Measurements from ENCODE around the gene CISD3. TPM values are rescaled to one million over a fixed set of nuclear protein-coding genes. Genes with fewer than 3 reads are reported as not detected.

The CISD3 gene
- total RNA-seq, 1 donor from 2014 or later: 5.6 TPM

DNA sequence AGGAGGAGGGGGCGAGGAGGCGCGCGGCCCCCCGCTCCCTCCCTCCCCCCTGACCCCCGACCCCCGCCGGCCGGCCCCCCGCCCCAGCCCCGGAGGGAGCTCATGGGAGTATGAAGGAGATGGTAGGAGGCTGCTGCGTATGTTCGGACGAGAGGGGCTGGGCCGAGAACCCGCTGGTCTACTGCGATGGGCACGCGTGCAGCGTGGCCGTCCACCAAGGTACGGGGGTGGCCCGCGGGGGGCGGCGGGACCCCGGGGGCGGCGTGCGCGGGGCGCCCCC lies 24.7 kb upstream of the CISD3 start:
- TF ChIP-seq, protein P1, sequence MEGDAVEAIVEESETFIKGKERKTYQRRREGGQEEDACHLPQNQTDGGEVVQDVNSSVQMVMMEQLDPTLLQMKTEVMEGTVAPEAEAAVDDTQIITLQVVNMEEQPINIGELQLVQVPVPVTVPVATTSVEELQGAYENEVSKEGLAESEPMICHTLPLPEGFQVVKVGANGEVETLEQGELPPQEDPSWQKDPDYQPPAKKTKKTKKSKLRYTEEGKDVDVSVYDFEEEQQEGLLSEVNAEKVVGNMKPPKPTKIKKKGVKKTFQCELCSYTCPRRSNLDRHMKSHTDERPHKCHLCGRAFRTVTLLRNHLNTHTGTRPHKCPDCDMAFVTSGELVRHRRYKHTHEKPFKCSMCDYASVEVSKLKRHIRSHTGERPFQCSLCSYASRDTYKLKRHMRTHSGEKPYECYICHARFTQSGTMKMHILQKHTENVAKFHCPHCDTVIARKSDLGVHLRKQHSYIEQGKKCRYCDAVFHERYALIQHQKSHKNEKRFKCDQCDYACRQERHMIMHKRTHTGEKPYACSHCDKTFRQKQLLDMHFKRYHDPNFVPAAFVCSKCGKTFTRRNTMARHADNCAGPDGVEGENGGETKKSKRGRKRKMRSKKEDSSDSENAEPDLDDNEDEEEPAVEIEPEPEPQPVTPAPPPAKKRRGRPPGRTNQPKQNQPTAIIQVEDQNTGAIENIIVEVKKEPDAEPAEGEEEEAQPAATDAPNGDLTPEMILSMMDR (IDR thresholded peaks at IDR 0.05; ENCODE audit: unreplicated experiment): no peak
- no peaks in the 10 kb centered on the region for H3K27me3 Mint-ChIP-seq (ENCODE audit: low read depth)
- no peaks in the 10 kb centered on the region for H3K9me3 Mint-ChIP-seq
- peaks cover 8% of the 10 kb centered on the region for H3K36me3 Mint-ChIP-seq
- H3K4me3 Mint-ChIP-seq: peak overlapping the region; percentile 92
- DNase-seq (ENCODE audit: low spot score in 2 of 2, unreplicated experiment in 2 of 2): no peak
- H3K27ac Mint-ChIP-seq: no peak overlapping the region
- peaks cover 43% of the 10 kb centered on the region for H3K4me1 Mint-ChIP-seq

DNA sequence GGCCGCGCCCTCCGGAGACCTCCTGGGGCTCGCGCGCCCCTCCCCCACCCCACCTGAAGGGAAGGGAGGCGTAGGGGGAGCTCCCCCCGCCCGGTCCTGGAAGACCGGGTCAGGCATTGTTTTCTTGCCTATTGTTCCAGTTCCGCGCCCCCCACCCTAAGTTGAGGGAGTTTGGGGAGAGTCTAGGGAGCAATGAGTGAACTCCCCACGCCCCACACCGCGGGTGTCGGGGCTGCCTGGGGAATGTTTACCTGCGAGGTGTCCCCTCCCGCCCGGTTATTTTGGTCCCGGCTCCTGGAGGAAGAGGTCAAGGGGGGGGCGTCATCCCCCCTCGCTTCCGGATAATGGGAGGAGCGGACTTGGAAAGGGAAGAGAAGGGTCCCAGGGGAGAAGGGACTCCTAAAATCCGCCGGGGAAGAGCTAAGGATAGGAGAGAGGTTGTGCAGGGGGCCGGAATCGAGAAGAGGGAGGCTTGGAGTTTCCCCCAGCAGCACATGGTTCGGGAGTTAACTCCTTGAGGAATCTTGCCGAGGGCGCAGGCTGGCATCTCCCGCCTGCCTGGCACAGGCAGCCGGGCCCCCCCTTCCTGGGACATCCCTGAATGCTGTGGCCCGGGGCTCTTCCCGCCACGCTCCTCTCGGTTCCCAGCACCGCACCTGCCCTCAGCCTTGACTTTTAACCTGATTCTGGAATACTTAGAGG lies 24.2 kb upstream of the CISD3 start:
- TF ChIP-seq, protein P1 (IDR thresholded peaks at IDR 0.05; ENCODE audit: unreplicated experiment): no peak
- peak overlapping the region; percentile 93 for H3K27ac Mint-ChIP-seq
- H3K4me3 Mint-ChIP-seq: peak overlapping the region; percentile 92
- no peak for DNase-seq (ENCODE audit: low spot score in 2 of 2, unreplicated experiment in 2 of 2)
- peaks cover 43% of the 10 kb centered on the region for H3K4me1 Mint-ChIP-seq
- H3K9me3 Mint-ChIP-seq: no peaks in the 10 kb centered on the region
- peaks cover 9% of the 10 kb centered on the region for H3K36me3 Mint-ChIP-seq
- no peaks in the 10 kb centered on the region for H3K27me3 Mint-ChIP-seq (ENCODE audit: low read depth)

DNA sequence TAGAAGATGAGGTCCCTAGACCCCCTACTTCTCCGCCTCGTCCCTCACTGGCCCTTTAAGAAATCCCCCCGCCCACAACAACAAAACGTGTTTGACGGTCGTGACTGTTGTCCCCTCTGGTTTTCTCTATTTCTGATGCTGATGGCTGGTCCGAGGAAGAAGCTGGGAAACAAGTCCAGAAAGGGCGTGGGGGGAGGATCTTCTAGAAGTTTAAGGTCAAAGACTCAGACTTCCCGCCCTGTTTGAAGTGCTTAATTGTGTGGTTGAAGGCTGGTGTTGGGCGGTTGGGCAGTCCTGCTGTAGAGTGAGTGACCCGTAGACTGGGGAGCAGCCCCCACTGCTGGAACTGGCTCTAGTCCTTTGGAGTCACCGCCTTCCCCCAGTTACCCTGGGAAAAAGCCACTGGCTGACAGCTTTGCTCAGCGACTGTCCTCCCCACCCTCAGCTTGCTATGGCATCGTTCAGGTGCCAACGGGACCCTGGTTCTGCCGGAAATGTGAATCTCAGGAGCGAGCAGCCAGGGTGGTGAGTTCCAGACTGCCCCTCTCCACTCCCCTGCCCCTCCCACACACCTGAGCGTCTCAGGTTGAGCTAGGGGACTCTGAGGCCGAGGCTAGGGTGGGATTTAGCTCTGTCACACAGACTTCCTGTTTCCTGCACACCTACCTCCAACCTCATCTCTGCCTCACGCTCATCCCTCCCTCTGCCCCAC lies 23.5 kb upstream of the CISD3 start:
- Mint-ChIP-seq H3K4me1 (peaks cover 37% of the 10 kb centered on the region), H3K36me3 (peaks cover 13% of the 10 kb centered on the region), H3K27me3 (ENCODE audit: low read depth) (no peaks in the 10 kb centered on the region), H3K27ac (peak overlapping the region; percentile 93), H3K9me3 (no peaks in the 10 kb centered on the region), H3K4me3 (peak overlapping the region; percentile 92)
- TF ChIP-seq, protein P1 (IDR thresholded peaks at IDR 0.05; ENCODE audit: unreplicated experiment): no peak
- no peak for DNase-seq (ENCODE audit: low spot score in 2 of 2, unreplicated experiment in 2 of 2)

DNA sequence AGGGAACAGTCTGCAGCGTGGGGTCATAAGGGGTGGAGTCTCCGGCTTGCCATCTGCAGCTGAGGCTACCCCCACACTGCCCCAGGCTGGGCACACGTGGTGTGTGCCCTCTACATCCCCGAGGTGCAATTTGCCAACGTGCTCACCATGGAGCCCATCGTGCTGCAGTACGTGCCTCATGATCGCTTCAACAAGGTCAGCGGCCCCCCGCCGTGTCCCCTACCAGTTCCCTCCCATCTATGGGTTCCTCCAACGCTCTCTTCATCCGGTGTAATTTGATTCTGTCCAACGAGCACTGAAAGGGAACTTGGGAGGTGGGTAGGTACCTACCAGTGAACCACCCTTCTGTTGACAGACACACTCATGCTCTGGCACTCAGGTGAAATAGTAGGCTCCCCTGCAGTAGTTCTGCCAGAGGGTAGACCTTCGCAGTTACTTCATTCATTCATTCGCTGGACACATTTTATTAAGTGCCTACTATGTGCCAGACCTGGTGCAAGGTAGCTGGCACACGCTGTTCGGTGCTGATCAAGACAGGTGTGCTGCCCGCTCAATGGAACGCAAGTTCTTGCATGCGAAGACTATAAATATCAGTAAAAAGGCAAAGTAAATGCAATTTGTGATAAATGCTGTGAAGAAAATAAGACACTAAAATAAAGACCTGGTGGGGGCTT lies 22.3 kb upstream of the CISD3 start:
- H3K27ac Mint-ChIP-seq: no peak overlapping the region
- H3K4me3 Mint-ChIP-seq: no peak overlapping the region
- H3K4me1 Mint-ChIP-seq: peaks cover 34% of the 10 kb centered on the region
- DNase-seq (ENCODE audit: low spot score in 2 of 2, unreplicated experiment in 2 of 2): no peak
- H3K27me3 Mint-ChIP-seq (ENCODE audit: low read depth): no peaks in the 10 kb centered on the region
- H3K9me3 Mint-ChIP-seq: no peaks in the 10 kb centered on the region
- H3K36me3 Mint-ChIP-seq: peaks cover 13% of the 10 kb centered on the region
- TF ChIP-seq, protein P1 (IDR thresholded peaks at IDR 0.05; ENCODE audit: unreplicated experiment): no peak

DNA sequence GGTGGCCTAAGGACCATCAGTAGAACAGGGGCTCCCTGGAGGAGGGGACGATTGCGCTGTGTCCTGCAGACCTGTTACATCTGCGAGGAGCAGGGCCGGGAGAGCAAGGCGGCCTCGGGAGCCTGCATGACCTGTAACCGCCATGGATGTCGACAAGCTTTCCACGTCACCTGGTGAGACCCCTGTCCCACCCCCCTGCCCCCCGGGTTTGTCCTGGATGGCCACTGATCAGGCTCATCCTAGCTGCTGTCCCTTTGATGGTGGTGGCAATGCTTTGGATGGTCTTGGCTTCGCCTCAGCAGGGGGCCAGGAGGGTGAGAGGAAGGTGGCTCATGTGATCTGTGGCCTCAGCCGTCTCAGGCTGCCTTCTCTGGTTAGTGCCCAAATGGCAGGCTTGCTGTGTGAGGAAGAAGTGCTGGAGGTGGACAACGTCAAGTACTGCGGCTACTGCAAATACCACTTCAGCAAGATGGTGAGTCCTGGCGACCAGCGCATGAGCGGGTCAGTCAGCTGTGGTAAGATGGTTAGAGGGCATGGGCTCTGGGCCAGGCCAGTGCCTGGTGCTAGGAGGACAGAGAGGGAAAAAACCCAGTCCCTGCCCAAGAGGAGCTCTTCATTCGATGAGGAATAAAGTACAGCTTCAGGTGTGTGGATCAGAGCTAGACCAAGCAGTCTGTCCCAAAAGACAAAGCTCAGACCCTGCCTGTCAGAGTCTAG lies 20.9 kb upstream of the CISD3 start:
- Mint-ChIP-seq H3K36me3 (peaks cover 16% of the 10 kb centered on the region), H3K4me1 (peaks cover 22% of the 10 kb centered on the region), H3K4me3 (no peak overlapping the region), H3K9me3 (no peaks in the 10 kb centered on the region), H3K27me3 (ENCODE audit: low read depth) (no peaks in the 10 kb centered on the region), H3K27ac (no peak overlapping the region)
- DNase-seq (ENCODE audit: low spot score in 2 of 2, unreplicated experiment in 2 of 2): no peak
- TF ChIP-seq, protein P1 (IDR thresholded peaks at IDR 0.05; ENCODE audit: unreplicated experiment): no peak
